ENCODE results near the gene VWC2L. TPM values are rescaled to one million over a fixed set of nuclear protein-coding genes. Genes with fewer than 3 reads are reported as not detected.

Gene VWC2L
- total RNA-seq, 4 donors from 2014 or later = not detected

DNA sequence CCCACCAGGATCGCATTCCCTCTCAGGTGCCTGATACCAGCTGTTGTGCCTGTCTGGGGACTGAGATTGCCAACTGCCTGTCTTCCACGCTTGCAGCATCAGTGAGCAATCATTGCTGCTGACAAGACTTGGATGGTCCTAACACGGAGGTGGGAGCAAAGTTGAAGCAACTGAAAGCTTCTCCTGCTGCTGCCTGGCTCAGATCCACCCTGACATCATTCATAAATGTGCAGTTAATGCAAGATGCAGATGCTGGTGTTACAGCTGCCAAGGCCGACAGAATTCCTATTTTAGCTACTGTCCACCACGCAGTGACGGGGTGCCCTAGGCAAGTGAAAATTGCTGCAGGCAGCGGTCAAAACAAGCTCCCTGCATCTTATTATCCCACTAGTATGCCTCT lies 131.4 kb downstream of the VWC2L start:
- DNase-seq = no peak
- WGBS, 2 donors = 59 to 67% methylated on average over 5 to 6 of the region's 7 CpGs
- TF ChIP-seq, protein P1, sequence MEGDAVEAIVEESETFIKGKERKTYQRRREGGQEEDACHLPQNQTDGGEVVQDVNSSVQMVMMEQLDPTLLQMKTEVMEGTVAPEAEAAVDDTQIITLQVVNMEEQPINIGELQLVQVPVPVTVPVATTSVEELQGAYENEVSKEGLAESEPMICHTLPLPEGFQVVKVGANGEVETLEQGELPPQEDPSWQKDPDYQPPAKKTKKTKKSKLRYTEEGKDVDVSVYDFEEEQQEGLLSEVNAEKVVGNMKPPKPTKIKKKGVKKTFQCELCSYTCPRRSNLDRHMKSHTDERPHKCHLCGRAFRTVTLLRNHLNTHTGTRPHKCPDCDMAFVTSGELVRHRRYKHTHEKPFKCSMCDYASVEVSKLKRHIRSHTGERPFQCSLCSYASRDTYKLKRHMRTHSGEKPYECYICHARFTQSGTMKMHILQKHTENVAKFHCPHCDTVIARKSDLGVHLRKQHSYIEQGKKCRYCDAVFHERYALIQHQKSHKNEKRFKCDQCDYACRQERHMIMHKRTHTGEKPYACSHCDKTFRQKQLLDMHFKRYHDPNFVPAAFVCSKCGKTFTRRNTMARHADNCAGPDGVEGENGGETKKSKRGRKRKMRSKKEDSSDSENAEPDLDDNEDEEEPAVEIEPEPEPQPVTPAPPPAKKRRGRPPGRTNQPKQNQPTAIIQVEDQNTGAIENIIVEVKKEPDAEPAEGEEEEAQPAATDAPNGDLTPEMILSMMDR (IDR thresholded peaks at IDR 0.05) = no peak
- TF ChIP-seq POLR2A (IDR thresholded peaks at IDR 0.05) = no peak

DNA sequence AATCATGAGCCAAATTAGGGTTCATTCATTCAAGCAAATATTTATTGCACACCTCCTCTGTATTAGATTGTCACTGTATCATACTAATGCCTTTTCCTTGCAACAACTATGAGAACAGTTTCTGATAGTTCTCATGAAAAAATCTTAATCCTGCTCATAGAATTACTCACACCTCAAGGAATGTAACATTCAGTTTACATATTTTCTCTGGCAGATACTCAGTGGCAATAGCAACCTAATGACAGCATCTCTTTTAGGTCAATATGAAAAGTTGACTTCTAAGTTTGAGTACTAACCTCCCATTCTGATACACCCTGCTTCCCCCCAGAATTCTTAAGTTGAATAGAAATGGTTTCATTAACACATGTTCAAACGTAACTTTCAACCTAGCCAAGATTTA lies 132.0 kb downstream of the VWC2L start:
- Histone ChIP-seq H3K27me3 (no peaks in the 10 kb centered on the region), H3K9me3 (no peaks in the 10 kb centered on the region), H3K4me1 (peaks cover 0 to under 1% (median 0%) of the 10 kb centered on the region in 3 donors), H3K27ac (no peak overlapping the region), H3K4me3 (no peak overlapping the region), H3K36me3 (no peaks in the 10 kb centered on the region)
- 55 to 58% methylated on average over 1 of the region's 1 CpG for WGBS, 2 donors
- TF ChIP-seq, protein P1 (IDR thresholded peaks at IDR 0.05) = no peak
- TF ChIP-seq POLR2A (IDR thresholded peaks at IDR 0.05) = no peak
- intact Hi-C loops (cut with DNase I) = no loop called here
- DNase-seq = no peak

More for the DNA sequence above, 131.4 kb downstream of the VWC2L start:
- H3K36me3 ChIP-seq = no peaks in the 10 kb centered on the region
- no peak overlapping the region for H3K4me3 ChIP-seq
- no peak overlapping the region for H3K27ac ChIP-seq
- no peaks in the 10 kb centered on the region for H3K4me1 ChIP-seq
- no peaks in the 10 kb centered on the region for H3K27me3 ChIP-seq
- intact Hi-C loops (cut with DNase I) = no loop called here
- no peaks in the 10 kb centered on the region for H3K9me3 ChIP-seq

DNA sequence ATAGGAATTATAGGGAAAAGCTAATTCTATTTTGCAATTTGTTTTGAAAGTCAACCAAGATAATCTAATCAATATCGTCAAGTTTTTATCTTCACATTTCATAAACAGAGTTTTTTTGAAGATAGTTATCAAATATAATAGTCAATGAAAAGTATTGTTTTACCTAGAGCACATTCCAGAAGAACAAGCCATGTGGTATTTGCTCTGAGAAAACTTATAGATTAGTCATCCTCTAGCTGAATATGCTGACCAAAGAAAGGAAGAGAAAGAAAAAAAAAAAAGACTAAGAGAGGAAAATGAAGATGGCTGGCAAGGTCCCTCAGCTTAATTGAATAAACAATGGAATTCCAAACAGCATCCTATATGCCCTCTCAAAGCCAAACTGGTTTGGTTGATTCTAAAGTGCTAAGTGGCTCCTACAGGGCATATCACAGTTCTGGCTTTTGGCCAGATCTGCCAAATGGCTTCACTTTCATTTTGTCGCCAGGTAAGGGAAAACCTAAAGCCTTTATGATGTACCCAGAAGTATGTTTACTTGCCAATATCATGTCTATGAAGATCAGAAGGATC lies 132.6 kb downstream of the VWC2L start:
- 53 to 54% methylated on average over 2 of the region's 2 CpGs for WGBS, 2 donors

DNA sequence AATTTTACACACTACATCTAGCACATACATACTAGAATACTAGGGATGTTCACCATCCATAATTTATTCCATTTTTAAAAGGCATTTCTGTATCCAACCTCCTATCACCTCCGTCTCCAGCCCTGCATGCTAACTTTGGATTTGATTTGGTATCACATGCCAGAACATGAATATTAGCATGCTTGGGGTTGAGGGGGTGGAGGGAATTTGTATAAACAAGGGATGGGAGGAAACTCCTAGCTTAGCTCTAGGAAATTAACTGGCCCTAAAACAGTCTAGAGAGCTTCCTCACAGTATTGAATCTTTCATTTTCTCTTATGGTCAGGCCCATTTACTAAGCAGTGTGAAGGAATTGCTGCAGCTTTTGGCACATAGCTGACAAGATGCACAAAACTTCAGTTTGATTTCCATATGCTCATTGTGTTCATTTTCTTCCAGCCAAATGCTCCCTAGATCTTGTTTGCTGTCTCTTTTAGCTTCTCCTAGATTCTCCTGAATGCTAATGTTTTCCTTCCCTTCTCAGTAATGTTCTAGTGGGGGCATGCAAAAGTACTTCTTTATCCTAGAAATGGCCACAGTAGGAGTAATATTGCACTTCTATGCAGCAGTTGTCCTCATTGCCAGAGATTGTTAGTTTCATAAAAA lies 135.2 kb downstream of the VWC2L start:
- no peak for DNase-seq
- H3K4me3 ChIP-seq = no peak overlapping the region
- peaks cover 0 to 4% (median 0%) of the 10 kb centered on the region in 3 donors for H3K4me1 ChIP-seq
- TF ChIP-seq, protein P1 (IDR thresholded peaks at IDR 0.05) = no peak
- no peak for TF ChIP-seq POLR2A (IDR thresholded peaks at IDR 0.05)
- intact Hi-C loops (cut with DNase I) = no loop called here
- no peaks in the 10 kb centered on the region for H3K36me3 ChIP-seq
- H3K27ac ChIP-seq = no peak overlapping the region
- WGBS, 2 donors = 31% methylated on average over 1 of the region's 1 CpG
- H3K9me3 ChIP-seq = no peaks in the 10 kb centered on the region
- H3K27me3 ChIP-seq = no peaks in the 10 kb centered on the region

More for the DNA sequence above, 132.6 kb downstream of the VWC2L start:
- H3K4me1 ChIP-seq = peaks cover 0 to 4% (median 0%) of the 10 kb centered on the region in 3 donors
- no peak overlapping the region for H3K27ac ChIP-seq
- DNase-seq = no peak
- intact Hi-C loops (cut with DNase I) = no loop called here
- no peaks in the 10 kb centered on the region for H3K9me3 ChIP-seq
- no peaks in the 10 kb centered on the region for H3K36me3 ChIP-seq
- TF ChIP-seq, protein P1 (IDR thresholded peaks at IDR 0.05) = no peak
- TF ChIP-seq POLR2A (IDR thresholded peaks at IDR 0.05) = no peak
- no peaks in the 10 kb centered on the region for H3K27me3 ChIP-seq
- H3K4me3 ChIP-seq = no peak overlapping the region

DNA sequence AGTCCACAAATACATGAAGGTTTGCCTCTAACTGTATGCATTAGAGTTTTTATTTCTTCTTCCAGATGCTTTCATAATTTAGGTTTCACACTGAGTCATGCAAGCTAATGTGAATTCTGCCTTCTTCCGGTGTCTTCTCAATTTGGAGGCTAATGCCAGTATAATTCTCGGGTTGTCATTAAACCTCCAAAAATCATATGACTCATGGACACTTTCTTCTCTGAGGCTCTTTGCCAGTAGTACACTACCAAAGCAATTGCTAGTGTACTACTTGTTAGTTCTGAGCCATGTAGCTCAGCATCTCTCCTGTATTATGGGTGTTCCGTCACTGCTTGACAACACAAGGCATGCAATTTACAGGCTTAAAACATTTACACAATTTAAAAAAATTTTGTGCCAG lies 137.1 kb downstream of the VWC2L start:
- no peaks in the 10 kb centered on the region for H3K36me3 ChIP-seq
- intact Hi-C loops (cut with DNase I) = no loop called here
- no peaks in the 10 kb centered on the region for H3K27me3 ChIP-seq
- TF ChIP-seq, protein P1 (IDR thresholded peaks at IDR 0.05) = no peak
- TF ChIP-seq POLR2A (IDR thresholded peaks at IDR 0.05) = no peak
- peaks cover 0 to 4% (median 0%) of the 10 kb centered on the region in 3 donors for H3K4me1 ChIP-seq
- no peaks in the 10 kb centered on the region for H3K9me3 ChIP-seq
- no peak overlapping the region for H3K4me3 ChIP-seq
- DNase-seq = no peak
- WGBS, 2 donors = 26 to 30% methylated on average over 3 of the region's 3 CpGs
- H3K27ac ChIP-seq = no peak overlapping the region

All from esophagus squamous epithelium (tissue), 5 donors.